K562 (cell line): ENCODE results near the gene UHMK1. TPM values are rescaled to one million over a fixed set of nuclear protein-coding genes. Genes with fewer than 3 reads are reported as not detected.

Experiments used
- ATF2 ChIP-seq: sonication (generic); formaldehyde crosslinking; IDR thresholded peaks from 2 replicates; pipeline ENCODE4 v1.8.1; 2022; ENCODE audit warnings: missing genetic modification reagents
- DLX4 ChIP-seq: fragments of 250-450 bp; sonication (Bioruptor Pico); IDR thresholded peaks from 2 replicates; pipeline ENCODE4 v1.6.1; 2021; ENCODE audit warnings: mild to moderate bottlenecking
- ELK3 ChIP-seq: fragments of 450-650 bp; formaldehyde crosslinking; IDR thresholded peaks from 2 replicates; pipeline ENCODE4 v1.4.0; 2020; ENCODE audit warnings: mild to moderate bottlenecking
- ETV1 ChIP-seq: fragments of 450-650 bp; conservative IDR thresholded peaks from 2 replicates; pipeline ENCODE4 v1.6.1; 2016; ENCODE audit warnings: missing genetic modification characterization, control low read depth, low read depth, missing compliant biosample characterization
- FOXA1 ChIP-seq: fragments of 450-650 bp; IDR thresholded peaks from 2 replicates; pipeline ENCODE4 v1.6.1; 2016; ENCODE audit warnings: mild to moderate bottlenecking, borderline replicate concordance
- FOXO4 ChIP-seq: fragments of 450-650 bp; formaldehyde crosslinking; IDR thresholded peaks from 2 replicates; pipeline ENCODE4 v1.4.0; 2020; ENCODE audit warnings: mild to moderate bottlenecking, moderate library complexity
- HDAC2 ChIP-seq: fragments of 450-650 bp; IDR thresholded peaks from 2 replicates; pipeline ENCODE4 v1.6.1; 2016; ENCODE audit warnings: mild to moderate bottlenecking
- MEF2D ChIP-seq: conservative IDR thresholded peaks from 2 replicates; pipeline ENCODE4 v1.6.1; 2016; ENCODE audit warnings: low read depth, missing genetic modification characterization, missing compliant biosample characterization
- PHB ChIP-seq: fragments of 250-450 bp; sonication (Bioruptor Pico); IDR thresholded peaks from 2 replicates; pipeline ENCODE4 v1.5.0; 2021
- TGIF2 ChIP-seq: sonication (generic); formaldehyde crosslinking; IDR thresholded peaks from 2 replicates; pipeline ENCODE4 v1.8.1; 2022; ENCODE audit warnings: mild to moderate bottlenecking, missing genetic modification reagents, moderate library complexity
- TRIM24 ChIP-seq, 2 experiments: fragments of 450-650 bp; IDR thresholded peaks; 2 replicates each; pipeline ENCODE4 v1.6.1; 2016
- UBTF ChIP-seq, 2 experiments: IDR thresholded peaks; 2 replicates each; pipeline ENCODE4 v1.6.1; 2012; ENCODE audit warnings: improper control_type of control experiment in 2 of 2, low read depth in 2 of 2, low read length in 2 of 2, borderline replicate concordance in 1 of 2
- ZBTB11 ChIP-seq, 3 experiments: fragments of 200-800 bp in 1 of 3; fragments of 250-450 bp in 1 of 3; fragments of 450-650 bp in 1 of 3; sonication (Bioruptor Pico) in 1 of 3; sonication (Bioruptor generic) in 1 of 3; formaldehyde crosslinking in 1 of 3; IDR thresholded peaks; 2 replicates each; pipeline versions ENCODE4 v1.6.1 to v1.8.0; 2016 to 2022; ENCODE audit warnings: mild to moderate bottlenecking in 2 of 3, missing genetic modification characterization in 2 of 3, missing compliant biosample characterization in 1 of 3, moderate library complexity in 1 of 3
- polyA plus RNA-seq, 8 experiments: library from polyadenylated mRNA; depleted of rRNA in 4 of 8; stranded (reverse) in 5 of 8; unstranded in 3 of 8; fragments of >200 nt; fragmentation: Nextera tagmentation in 2 of 8; fragmentation: Illumina TruSeq in 1 of 8; extraction: Ambion mirVana in 2 of 8; extraction: Trizol in 1 of 8; gene quantifications; 2 replicates each; pipeline versions ENCODE4 v1.2.1 to v1.2.3, GENCODE V29; 2011 to 2014; ENCODE audit warnings: inconsistent platforms in 1 of 8, missing spikeins in 1 of 8
- total RNA-seq, 7 experiments: library from RNA; depleted of rRNA in 6 of 7; stranded (reverse); fragments of >200 nt in 6 of 7; fragmentation: Illumina TruSeq in 2 of 7; extraction: Trizol in 2 of 7; gene quantifications; 2 replicates each; pipeline versions ENCODE4 v1.2.1 to v1.2.3, GENCODE V29; 2011 to 2021; ENCODE audit warnings: low replicate concordance in 1 of 7

UHMK1 gene
- total and polyA plus RNA-seq, 9 of the 15 experiments (the other 6 are each of a cell fraction or from before 2014, with no cell fraction given), result 13.1 to 72.4 (median 38.3) TPM

- no peak for TF ChIP-seq UBTF (IDR thresholded peaks at IDR 0.05; ENCODE audit: borderline replicate concordance in 1 of 2, low read depth in 2 of 2, low read length in 2 of 2)
- TF ChIP-seq PHB (CRISPR knock-in tag), result no peak
- no peak for TF ChIP-seq ETV1
- no peak for TF ChIP-seq MEF2D (tag)
- TF ChIP-seq ELK3 (CRISPR knock-in tag), result no peak
- TF ChIP-seq FOXO4 (CRISPR knock-in tag), result no peak
- TF ChIP-seq TGIF2, result no peak
- TF ChIP-seq DLX4 (CRISPR knock-in tag), result no peak
- TF ChIP-seq ATF2, result no peak
- TF ChIP-seq HDAC2, result no peak
- TF ChIP-seq TRIM24 (IDR thresholded peaks at IDR 0.05), result 0 out of 4 replicates have a peak, but pooled peaks of 1 of the 2 experiments have one; percentile 7
- no peak for TF ChIP-seq FOXA1
- no peak; a peak in 1 of 6 replicates for TF ChIP-seq ZBTB11 (CRISPR knock-in tag; IDR thresholded peaks at IDR 0.05)
Measured at GRCh38 chr1:162560303-162561036, 62.9 kb downstream of the UHMK1 start (continued).
